Measurements from ENCODE around the gene IAH1. TPM values are rescaled to one million over a fixed set of nuclear protein-coding genes. Genes with fewer than 3 reads are reported as not detected.
A peak's percentile ranks its signal among the peaks of the same experiment; 100 is the strongest.

The IAH1 gene
- total RNA-seq, 1 donor from 2014 or later, result 32.2 TPM

DNA sequence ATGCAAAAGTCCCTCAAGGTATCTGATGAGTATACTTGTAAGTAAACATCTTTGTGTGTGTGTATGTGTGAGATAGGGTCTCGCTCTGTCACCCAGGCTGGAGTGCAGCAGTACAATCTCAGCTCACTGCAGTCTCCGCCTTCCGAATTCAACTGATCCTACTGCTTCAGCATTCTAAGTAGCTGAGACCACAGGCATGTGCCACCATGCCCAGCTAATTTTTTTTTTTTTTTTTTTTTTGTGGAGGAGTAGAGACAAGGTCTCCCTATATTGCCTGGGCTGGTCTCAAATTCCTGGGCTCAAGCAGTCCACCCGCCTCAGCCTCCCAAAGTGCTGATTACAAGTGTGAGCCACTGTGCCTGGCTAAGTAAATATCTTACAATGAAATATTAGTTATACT is 58.1 kb downstream of the IAH1 start:
- no peak for ATAC-seq

DNA sequence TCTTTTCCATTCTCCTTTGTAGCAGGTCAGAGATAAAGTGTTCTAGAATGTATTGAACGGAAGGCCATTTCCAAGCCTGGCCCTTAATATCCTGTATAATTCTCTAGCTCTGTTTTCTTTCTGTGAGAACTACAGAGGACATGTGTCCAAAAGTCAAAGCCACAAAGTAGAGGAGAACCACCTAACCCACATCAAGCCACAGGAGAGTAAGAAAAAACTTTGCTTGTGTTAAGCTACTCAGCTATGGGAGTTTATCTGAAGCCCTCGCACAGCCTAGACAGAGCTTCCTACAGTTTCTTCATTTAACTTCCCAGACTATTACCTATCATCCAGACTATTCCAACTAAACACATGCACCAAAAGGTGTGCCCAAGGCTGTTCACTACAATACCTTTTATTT is 59.3 kb downstream of the IAH1 start:
- ATAC-seq, result no peak

DNA sequence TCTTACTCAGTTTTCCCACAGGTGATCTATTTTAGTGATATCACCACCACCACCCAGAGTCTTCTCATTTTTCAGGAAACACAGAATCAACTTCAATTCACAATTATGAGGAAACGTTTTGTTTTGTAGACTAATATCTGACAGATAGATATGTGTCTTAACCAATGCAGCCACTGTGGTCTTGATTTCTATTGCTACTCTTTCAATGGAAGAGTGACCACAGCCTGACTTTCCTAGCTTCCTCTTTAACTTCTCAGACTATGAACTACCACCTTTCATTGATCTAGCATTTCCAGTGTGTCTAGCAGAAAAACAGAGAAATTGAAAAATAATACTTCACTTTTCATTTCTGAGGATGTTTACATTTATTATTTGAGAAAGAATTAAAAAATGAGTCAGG is 60.8 kb downstream of the IAH1 start:
- no peak for ATAC-seq

DNA sequence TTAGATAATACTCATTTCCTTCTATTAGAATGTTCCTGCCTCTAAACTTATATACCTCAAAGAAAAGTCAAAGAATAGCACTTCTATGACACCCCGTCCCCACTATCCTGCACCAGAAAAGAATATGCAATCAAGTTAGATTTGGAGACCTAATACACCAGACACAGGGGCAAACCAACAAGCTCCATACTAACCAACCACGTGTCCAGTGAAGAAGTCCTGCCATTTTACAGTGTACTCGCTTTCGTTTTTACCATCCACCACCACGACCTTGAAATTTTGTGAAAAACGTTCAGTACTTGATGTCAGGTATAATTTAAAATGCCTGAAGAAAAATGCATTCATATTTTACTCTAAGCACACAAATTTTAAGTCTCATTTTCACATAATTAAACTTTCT is 62.2 kb downstream of the IAH1 start:
- ATAC-seq, result no peak

DNA sequence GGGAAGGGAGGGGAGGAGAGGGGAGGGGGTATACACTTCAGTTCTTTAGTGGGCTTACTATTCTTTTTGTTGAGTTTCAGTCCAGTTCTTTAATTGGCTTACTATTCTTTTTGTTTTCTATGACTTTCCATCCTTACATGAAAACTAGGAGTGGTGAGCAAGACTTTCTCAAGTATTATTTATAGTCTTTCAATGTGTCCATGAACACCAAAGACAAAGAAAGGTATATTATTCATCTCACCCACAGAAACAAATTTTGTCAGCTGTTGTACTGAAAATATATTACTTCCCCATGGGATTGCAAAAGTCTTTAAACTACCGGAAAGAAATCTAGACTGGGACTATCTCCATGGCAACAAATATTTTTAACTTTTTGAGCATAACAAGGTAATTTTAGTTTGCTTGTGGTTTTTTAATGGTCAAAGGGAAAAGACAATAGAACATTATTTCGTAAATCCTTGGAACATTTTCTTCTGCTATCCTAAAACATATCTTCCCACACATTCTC is 63.7 kb downstream of the IAH1 start:
- peak; percentile 43 for ATAC-seq

Other genes with a start within 250 kb of the IAH1 start
- 53.8 TPM for gene ITGB1BP1, start 51.0 kb upstream of the IAH1 start, total RNA-seq
- gene CPSF3, start 50.9 kb upstream of the IAH1 start, total RNA-seq, result 26.2 TPM
- 27.5 TPM for gene ADAM17, start 81.3 kb downstream of the IAH1 start, total RNA-seq
- gene YWHAQ, start 156.4 kb downstream of the IAH1 start, total RNA-seq, result 392 TPM